GM23338 (cell line): ENCODE measurements around the gene SAMHD1. TPM values are rescaled to one million over a fixed set of nuclear protein-coding genes. Genes with fewer than 3 reads are reported as not detected.

ENCODE experiments used
- ATAC-seq: fragments of 200-7000 bp; cut with Tn5 transposase; 3 replicates; pipeline ENCODE4 v1.9.1; 2020
- DNase-seq: peaks from one replicate; pipeline ENCODE4 v3.0.0-alpha.2; 2015; ENCODE audit warnings: low spot score
- H2AFZ ChIP-seq: fragments of 200-600 bp; sonication (generic); 2 replicates; pipeline ENCODE4 v1.8.0; 2016; ENCODE audit warnings: antibody characterized with exemption, mild to moderate bottlenecking, moderate library complexity
- H3F3A ChIP-seq: fragments of 200-600 bp; sonication (generic); replicated peaks from 2 replicates; pipeline ENCODE4 v1.8.0; 2017; ENCODE audit warnings: antibody characterized with exemption, mixed run types, low read depth
- H3K27ac ChIP-seq: fragments of 200-600 bp; sonication (generic); 2 replicates; pipeline ENCODE4 v1.6.1; 2016; ENCODE audit warnings: low read depth
- H3K27me3 ChIP-seq: fragments of 200-600 bp; sonication (generic); 2 replicates; pipeline ENCODE4 v1.8.0; 2016; ENCODE audit warnings: mild to moderate bottlenecking, mixed run types, moderate library complexity; ENCODE audit not compliant: insufficient read depth
- H3K36me3 ChIP-seq: fragments of 200-600 bp; sonication (generic); 2 replicates; pipeline ENCODE4 v1.8.0; 2016; ENCODE audit warnings: mild to moderate bottlenecking; ENCODE audit not compliant: insufficient read depth
- H3K4me1 ChIP-seq: fragments of 200-600 bp; sonication (generic); 2 replicates; pipeline ENCODE4 v1.8.0; 2016; ENCODE audit warnings: mild to moderate bottlenecking, moderate library complexity; ENCODE audit not compliant: insufficient read depth
- H3K4me2 ChIP-seq: fragments of 200-600 bp; sonication (generic); 2 replicates; pipeline ENCODE4 v1.7.1; 2017; ENCODE audit warnings: mixed run types
- H3K4me3 ChIP-seq: fragments of 200-600 bp; sonication (generic); 2 replicates; pipeline ENCODE4 v1.6.1; 2016; ENCODE audit warnings: mixed run types
- H3K79me2 ChIP-seq: fragments of 200-600 bp; sonication (generic); replicated peaks from 2 replicates; pipeline ENCODE4 v1.8.0; 2017; ENCODE audit warnings: mild to moderate bottlenecking; ENCODE audit not compliant: insufficient read depth
- H3K9me2 ChIP-seq: fragments of 200-600 bp; sonication (generic); 2 replicates; pipeline ENCODE4 v1.8.0; 2017; ENCODE audit not compliant: insufficient read depth
- H4K20me1 ChIP-seq: fragments of 200-600 bp; sonication (generic); replicated peaks from 2 replicates; pipeline ENCODE4 v1.8.0; 2017; ENCODE audit warnings: mild to moderate bottlenecking; ENCODE audit not compliant: insufficient read depth
- H3K27ac Mint-ChIP-seq: 2 replicates; pipeline ENCODE4 v1.8.0; 2020; ENCODE audit warnings: inconsistent platforms, mild to moderate bottlenecking, moderate library complexity, mixed read lengths
- H3K27me3 Mint-ChIP-seq: 3 replicates; pipeline ENCODE4 v1.8.0; 2022; ENCODE audit warnings: low read depth, mild to moderate bottlenecking, moderate library complexity, mixed read lengths, inconsistent platforms; ENCODE audit not compliant: insufficient read depth, poor library complexity
- H3K36me3 Mint-ChIP-seq: 3 replicates; pipeline ENCODE4 v1.8.0; 2021; ENCODE audit warnings: low read depth, mild to moderate bottlenecking, inconsistent platforms, moderate library complexity, mixed read lengths
- H3K4me1 Mint-ChIP-seq: 3 replicates; pipeline ENCODE4 v1.8.0; 2020; ENCODE audit warnings: mild to moderate bottlenecking, inconsistent platforms, mixed read lengths
- H3K4me3 Mint-ChIP-seq: 3 replicates; pipeline ENCODE4 v1.8.0; 2021; ENCODE audit warnings: moderate library complexity, mild to moderate bottlenecking, inconsistent platforms, mixed read lengths
- H3K9me3 Mint-ChIP-seq: 3 replicates; pipeline ENCODE4 v1.8.0; 2020; ENCODE audit warnings: moderate library complexity, mild to moderate bottlenecking, inconsistent platforms, mixed read lengths
- CREB1 ChIP-seq: fragments of 250-450 bp; sonication (Bioruptor Pico); IDR thresholded peaks from 2 replicates; pipeline ENCODE4 v1.5.0; 2020; ENCODE audit warnings: low read depth, mild to moderate bottlenecking, moderate library complexity
- EZH2 ChIP-seq: fragments of 200-600 bp; sonication (generic); IDR thresholded peaks from one replicate; pipeline ENCODE4 v1.8.0; 2017; ENCODE audit warnings: antibody characterized with exemption, mild to moderate bottlenecking, low read depth; ENCODE audit not compliant: unreplicated experiment
- EZH2phosphoT487 ChIP-seq: fragments of 200-600 bp; sonication (generic); IDR thresholded peaks from one replicate; pipeline ENCODE4 v1.8.1; 2018; ENCODE audit warnings: antibody characterized with exemption; ENCODE audit not compliant: unreplicated experiment
- JUNB ChIP-seq: IDR thresholded peaks from one replicate; pipeline ENCODE4 v1.6.1; 2016; ENCODE audit warnings: antibody characterized with exemption; ENCODE audit not compliant: unreplicated experiment
- NANOG ChIP-seq: IDR thresholded peaks from 2 replicates; pipeline ENCODE4 v1.6.1; 2016; ENCODE audit warnings: antibody characterized with exemption, borderline replicate concordance
- POLR2AphosphoS5 ChIP-seq: IDR thresholded peaks from 2 replicates; pipeline ENCODE4 v1.6.1; 2016; ENCODE audit warnings: antibody characterized with exemption, low read depth
- STAT1 ChIP-seq: IDR thresholded peaks from one replicate; pipeline ENCODE4 v1.6.1; 2016; ENCODE audit warnings: antibody characterized with exemption; ENCODE audit not compliant: unreplicated experiment
- ZNF114 ChIP-seq: fragments of 250-450 bp; sonication (Bioruptor Pico); IDR thresholded peaks from 2 replicates; pipeline ENCODE4 v1.5.0; 2020; ENCODE audit warnings: mild to moderate bottlenecking, moderate library complexity
- ZNF331 ChIP-seq: fragments of 250-450 bp; sonication (Bioruptor Pico); IDR thresholded peaks from 2 replicates; pipeline ENCODE4 v1.5.0; 2020; ENCODE audit warnings: low read depth, mild to moderate bottlenecking, moderate library complexity
- polyA plus RNA-seq: library from polyadenylated mRNA; unstranded; fragments of >200 nt; fragmentation: Nextera tagmentation; extraction: Ambion mirVana; gene quantifications from 2 replicates; pipeline ENCODE4 v1.2.1, GENCODE V29; 2016
- total RNA-seq: library from RNA; depleted of rRNA; stranded (reverse); fragments of >200 nt; shearing (Covaris generic); gene quantifications from 2 replicates; pipeline ENCODE4 v1.2.3, GENCODE V29; 2014
- TF ChIP-seq, protein P1 (sequence below): IDR thresholded peaks from one replicate; pipeline ENCODE4 v1.6.1; 2018; ENCODE audit warnings: antibody characterized with exemption; ENCODE audit not compliant: unreplicated experiment
- TF ChIP-seq, protein P2 (sequence below), 2 experiments: fragments of 200-600 bp in 1 of 2; sonication (generic) in 1 of 2; conservative IDR thresholded peaks; 2 replicates each; pipeline versions ENCODE4 v1.5.1 to v1.6.1; 2016 to 2017; ENCODE audit warnings: antibody characterized with exemption in 2 of 2, low read depth in 2 of 2, mild to moderate bottlenecking in 2 of 2, moderate library complexity in 1 of 2
- TF ChIP-seq, protein P3 (sequence below): fragments of 250-450 bp; sonication (Bioruptor Pico); IDR thresholded peaks from 2 replicates; pipeline ENCODE4 v1.5.0; 2020; ENCODE audit warnings: mild to moderate bottlenecking, moderate library complexity
- TF ChIP-seq, protein P4 (sequence below): IDR thresholded peaks from 2 replicates; pipeline ENCODE4 v1.6.1; 2016; ENCODE audit warnings: antibody characterized with exemption

Gene SAMHD1
- total and polyA plus RNA-seq, 2 experiments from 2014 or later = 21.9 to 45.4 TPM

DNA sequence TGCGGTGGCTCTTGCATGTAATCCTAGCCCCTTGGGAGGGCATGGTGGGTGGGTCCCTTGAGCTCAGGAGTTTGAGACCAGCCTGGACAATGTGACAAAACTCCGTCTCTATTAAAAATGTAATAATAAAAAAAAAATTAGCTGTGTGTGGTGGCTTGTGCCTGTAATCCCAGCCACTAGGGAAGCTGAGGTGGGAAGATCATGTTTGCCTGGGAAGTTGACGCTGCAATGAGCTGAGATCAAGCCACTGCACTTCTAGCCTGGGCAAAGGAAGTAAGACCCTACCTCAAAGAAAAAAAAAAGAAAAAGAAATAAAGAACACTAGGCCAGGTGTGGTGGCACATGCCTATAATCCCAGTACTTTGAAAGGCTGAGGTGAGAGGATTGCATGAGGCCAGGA lies 4.5 kb upstream of the SAMHD1 start:
- Histone ChIP-seq H3K27me3 (no peaks in the 10 kb centered on the region), H3K4me3 (no peak overlapping the region), H3K4me1 (peaks cover 5% of the 10 kb centered on the region), H4K20me1 (no peaks in the 10 kb centered on the region; the same call in 1 of the 2 replicates), H3F3A (no peaks in the 10 kb centered on the region), H3K9me2 (no peaks in the 10 kb centered on the region), H3K4me2 (no peak overlapping the region), H3K27ac (no peak overlapping the region), H3K79me2 (no peaks in the 10 kb centered on the region), H2AFZ (no peak overlapping the region), H3K36me3 (no peaks in the 10 kb centered on the region)
- no peak overlapping the region for H3K27ac Mint-ChIP-seq
- DNase-seq = no peak
- H3K27me3 Mint-ChIP-seq = peaks cover 8% of the 10 kb centered on the region
- peaks cover 4% of the 10 kb centered on the region; the same call in 1 of the 3 replicates for H3K4me1 Mint-ChIP-seq
- no peak overlapping the region for H3K4me3 Mint-ChIP-seq
- 0 out of 3 replicates have a peak, but pooled peaks cover 3% of the 10 kb centered on the region for H3K36me3 Mint-ChIP-seq
- no peak for ATAC-seq
- H3K9me3 Mint-ChIP-seq = 0 out of 3 replicates have a peak, but pooled peaks cover 3% of the 10 kb centered on the region
- TF ChIP-seq, protein P1, sequence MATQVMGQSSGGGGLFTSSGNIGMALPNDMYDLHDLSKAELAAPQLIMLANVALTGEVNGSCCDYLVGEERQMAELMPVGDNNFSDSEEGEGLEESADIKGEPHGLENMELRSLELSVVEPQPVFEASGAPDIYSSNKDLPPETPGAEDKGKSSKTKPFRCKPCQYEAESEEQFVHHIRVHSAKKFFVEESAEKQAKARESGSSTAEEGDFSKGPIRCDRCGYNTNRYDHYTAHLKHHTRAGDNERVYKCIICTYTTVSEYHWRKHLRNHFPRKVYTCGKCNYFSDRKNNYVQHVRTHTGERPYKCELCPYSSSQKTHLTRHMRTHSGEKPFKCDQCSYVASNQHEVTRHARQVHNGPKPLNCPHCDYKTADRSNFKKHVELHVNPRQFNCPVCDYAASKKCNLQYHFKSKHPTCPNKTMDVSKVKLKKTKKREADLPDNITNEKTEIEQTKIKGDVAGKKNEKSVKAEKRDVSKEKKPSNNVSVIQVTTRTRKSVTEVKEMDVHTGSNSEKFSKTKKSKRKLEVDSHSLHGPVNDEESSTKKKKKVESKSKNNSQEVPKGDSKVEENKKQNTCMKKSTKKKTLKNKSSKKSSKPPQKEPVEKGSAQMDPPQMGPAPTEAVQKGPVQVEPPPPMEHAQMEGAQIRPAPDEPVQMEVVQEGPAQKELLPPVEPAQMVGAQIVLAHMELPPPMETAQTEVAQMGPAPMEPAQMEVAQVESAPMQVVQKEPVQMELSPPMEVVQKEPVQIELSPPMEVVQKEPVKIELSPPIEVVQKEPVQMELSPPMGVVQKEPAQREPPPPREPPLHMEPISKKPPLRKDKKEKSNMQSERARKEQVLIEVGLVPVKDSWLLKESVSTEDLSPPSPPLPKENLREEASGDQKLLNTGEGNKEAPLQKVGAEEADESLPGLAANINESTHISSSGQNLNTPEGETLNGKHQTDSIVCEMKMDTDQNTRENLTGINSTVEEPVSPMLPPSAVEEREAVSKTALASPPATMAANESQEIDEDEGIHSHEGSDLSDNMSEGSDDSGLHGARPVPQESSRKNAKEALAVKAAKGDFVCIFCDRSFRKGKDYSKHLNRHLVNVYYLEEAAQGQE = no peak
- TF ChIP-seq, protein P2, sequence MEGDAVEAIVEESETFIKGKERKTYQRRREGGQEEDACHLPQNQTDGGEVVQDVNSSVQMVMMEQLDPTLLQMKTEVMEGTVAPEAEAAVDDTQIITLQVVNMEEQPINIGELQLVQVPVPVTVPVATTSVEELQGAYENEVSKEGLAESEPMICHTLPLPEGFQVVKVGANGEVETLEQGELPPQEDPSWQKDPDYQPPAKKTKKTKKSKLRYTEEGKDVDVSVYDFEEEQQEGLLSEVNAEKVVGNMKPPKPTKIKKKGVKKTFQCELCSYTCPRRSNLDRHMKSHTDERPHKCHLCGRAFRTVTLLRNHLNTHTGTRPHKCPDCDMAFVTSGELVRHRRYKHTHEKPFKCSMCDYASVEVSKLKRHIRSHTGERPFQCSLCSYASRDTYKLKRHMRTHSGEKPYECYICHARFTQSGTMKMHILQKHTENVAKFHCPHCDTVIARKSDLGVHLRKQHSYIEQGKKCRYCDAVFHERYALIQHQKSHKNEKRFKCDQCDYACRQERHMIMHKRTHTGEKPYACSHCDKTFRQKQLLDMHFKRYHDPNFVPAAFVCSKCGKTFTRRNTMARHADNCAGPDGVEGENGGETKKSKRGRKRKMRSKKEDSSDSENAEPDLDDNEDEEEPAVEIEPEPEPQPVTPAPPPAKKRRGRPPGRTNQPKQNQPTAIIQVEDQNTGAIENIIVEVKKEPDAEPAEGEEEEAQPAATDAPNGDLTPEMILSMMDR (conservative IDR thresholded peaks at IDR 0.05; ENCODE audit: low read depth in 2 of 2) = no peak
- TF ChIP-seq EZH2phosphoT487 (no peak), ZNF331 (CRISPR knock-in tag) (no peak), CREB1 (CRISPR knock-in tag) (no peak), ZNF114 (CRISPR knock-in tag) (no peak), NANOG (no peak), POLR2AphosphoS5 (no peak), EZH2 (no peak), STAT1 (no peak), JUNB (no peak)
- TF ChIP-seq, protein P3, sequence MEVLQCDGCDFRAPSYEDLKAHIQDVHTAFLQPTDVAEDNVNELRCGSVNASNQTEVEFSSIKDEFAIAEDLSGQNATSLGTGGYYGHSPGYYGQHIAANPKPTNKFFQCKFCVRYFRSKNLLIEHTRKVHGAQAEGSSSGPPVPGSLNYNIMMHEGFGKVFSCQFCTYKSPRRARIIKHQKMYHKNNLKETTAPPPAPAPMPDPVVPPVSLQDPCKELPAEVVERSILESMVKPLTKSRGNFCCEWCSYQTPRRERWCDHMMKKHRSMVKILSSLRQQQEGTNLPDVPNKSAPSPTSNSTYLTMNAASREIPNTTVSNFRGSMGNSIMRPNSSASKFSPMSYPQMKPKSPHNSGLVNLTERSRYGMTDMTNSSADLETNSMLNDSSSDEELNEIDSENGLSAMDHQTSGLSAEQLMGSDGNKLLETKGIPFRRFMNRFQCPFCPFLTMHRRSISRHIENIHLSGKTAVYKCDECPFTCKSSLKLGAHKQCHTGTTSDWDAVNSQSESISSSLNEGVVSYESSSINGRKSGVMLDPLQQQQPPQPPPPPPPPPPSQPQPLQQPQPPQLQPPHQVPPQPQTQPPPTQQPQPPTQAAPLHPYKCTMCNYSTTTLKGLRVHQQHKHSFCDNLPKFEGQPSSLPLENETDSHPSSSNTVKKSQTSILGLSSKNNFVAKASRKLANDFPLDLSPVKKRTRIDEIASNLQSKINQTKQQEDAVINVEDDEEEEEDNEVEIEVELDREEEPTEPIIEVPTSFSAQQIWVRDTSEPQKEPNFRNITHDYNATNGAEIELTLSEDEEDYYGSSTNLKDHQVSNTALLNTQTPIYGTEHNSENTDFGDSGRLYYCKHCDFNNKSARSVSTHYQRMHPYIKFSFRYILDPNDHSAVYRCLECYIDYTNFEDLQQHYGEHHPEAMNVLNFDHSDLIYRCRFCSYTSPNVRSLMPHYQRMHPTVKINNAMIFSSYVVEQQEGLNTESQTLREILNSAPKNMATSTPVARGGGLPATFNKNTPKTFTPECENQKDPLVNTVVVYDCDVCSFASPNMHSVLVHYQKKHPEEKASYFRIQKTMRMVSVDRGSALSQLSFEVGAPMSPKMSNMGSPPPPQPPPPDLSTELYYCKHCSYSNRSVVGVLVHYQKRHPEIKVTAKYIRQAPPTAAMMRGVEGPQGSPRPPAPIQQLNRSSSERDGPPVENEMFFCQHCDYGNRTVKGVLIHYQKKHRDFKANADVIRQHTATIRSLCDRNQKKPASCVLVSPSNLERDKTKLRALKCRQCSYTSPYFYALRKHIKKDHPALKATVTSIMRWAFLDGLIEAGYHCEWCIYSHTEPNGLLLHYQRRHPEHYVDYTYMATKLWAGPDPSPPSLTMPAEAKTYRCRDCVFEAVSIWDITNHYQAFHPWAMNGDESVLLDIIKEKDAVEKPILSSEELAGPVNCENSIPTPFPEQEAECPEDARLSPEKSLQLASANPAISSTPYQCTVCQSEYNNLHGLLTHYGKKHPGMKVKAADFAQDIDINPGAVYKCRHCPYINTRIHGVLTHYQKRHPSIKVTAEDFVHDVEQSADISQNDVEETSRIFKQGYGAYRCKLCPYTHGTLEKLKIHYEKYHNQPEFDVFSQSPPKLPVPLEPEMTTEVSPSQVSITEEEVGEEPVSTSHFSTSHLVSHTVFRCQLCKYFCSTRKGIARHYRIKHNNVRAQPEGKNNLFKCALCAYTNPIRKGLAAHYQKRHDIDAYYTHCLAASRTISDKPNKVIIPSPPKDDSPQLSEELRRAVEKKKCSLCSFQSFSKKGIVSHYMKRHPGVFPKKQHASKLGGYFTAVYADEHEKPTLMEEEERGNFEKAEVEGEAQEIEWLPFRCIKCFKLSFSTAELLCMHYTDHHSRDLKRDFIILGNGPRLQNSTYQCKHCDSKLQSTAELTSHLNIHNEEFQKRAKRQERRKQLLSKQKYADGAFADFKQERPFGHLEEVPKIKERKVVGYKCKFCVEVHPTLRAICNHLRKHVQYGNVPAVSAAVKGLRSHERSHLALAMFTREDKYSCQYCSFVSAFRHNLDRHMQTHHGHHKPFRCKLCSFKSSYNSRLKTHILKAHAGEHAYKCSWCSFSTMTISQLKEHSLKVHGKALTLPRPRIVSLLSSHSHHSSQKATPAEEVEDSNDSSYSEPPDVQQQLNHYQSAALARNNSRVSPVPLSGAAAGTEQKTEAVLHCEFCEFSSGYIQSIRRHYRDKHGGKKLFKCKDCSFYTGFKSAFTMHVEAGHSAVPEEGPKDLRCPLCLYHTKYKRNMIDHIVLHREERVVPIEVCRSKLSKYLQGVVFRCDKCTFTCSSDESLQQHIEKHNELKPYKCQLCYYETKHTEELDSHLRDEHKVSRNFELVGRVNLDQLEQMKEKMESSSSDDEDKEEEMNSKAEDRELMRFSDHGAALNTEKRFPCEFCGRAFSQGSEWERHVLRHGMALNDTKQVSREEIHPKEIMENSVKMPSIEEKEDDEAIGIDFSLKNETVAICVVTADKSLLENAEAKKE (CRISPR knock-in tag) = no peak
- TF ChIP-seq, protein P4, sequence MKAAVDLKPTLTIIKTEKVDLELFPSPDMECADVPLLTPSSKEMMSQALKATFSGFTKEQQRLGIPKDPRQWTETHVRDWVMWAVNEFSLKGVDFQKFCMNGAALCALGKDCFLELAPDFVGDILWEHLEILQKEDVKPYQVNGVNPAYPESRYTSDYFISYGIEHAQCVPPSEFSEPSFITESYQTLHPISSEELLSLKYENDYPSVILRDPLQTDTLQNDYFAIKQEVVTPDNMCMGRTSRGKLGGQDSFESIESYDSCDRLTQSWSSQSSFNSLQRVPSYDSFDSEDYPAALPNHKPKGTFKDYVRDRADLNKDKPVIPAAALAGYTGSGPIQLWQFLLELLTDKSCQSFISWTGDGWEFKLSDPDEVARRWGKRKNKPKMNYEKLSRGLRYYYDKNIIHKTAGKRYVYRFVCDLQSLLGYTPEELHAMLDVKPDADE = no peak
